A172 (cell line): ENCODE measurements around the gene SCGN. TPM values are rescaled to one million over a fixed set of nuclear protein-coding genes. Genes with fewer than 3 reads are reported as not detected.
"Not testable (repeated sequence)": the region's sequence is repeated elsewhere in the genome, so short reads cannot be mapped to it uniquely, and the experiment has no call there.

Experiments
- DNase-seq: peaks from one replicate; pipeline ENCODE4 v3.0.0-alpha.2; 2015; ENCODE audit warnings: low spot score
- total RNA-seq: library from RNA; depleted of rRNA; stranded (reverse); fragments of >200 nt; shearing (Covaris generic); gene quantifications from 2 replicates; pipeline ENCODE4 v1.2.3, GENCODE V29; 2014; rRNA removed

SCGN gene
- total RNA-seq, 1 experiment from 2014 or later, result not detected

DNA sequence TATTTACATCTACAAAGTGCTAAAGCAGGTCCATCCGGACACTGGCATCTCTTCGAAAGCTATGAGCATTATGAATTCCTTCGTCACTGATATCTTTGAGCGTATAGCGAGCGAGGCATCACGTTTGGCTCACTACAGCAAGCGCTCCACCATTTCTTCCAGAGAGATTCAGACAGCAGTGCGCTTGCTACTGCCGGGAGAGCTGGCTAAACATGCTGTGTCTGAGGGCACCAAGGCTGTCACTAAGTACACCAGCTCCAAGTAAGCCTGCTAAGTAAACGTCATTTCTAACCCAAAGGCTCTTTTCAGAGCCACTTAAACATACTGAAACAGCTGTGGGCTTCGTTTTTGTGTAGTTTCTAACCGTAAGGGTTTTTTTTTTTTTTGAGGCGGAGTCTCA, 75.0 kb downstream of the SCGN start:
- DNase-seq, result no peak

DNA sequence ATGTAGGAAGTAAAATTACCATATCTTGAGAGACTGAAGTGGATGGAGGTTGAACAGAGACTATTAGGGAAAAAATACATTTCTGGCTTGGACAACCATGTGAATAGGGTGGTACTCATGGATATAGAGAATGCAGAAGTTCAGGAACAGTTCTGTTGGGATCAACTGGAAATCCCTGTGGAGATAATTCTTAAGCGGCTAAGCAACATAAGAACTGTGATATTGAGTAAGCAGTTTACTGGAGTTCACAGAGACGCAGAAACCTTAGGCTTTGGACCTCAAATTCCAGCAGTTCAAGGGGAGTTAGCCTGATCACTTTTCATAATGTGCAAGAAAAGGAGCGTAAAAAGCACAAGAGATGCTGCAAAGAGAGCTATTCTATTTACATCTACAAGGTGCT, 78.9 kb downstream of the SCGN start:
- no peak for DNase-seq

DNA sequence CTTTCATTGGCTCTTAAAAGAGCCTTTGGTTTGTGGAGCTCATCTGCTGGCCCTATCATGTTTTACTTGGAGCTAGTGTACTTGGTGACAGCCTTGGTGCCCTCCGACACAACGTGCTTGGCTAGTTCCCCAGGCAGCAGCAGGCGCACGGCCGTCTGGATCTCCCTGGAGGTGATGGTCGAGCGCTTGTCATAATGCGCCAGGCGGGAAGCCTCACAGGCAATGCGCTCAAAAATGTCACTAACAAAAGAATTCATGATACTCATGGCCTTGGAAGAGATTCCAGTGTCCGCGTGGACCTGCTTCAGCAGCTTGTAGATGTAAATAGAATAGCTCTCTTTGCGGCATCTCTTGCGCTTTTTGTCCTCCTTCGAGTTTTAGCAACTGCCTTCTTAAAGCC, 79.7 kb downstream of the SCGN start:
- DNase-seq, result no peak

DNA sequence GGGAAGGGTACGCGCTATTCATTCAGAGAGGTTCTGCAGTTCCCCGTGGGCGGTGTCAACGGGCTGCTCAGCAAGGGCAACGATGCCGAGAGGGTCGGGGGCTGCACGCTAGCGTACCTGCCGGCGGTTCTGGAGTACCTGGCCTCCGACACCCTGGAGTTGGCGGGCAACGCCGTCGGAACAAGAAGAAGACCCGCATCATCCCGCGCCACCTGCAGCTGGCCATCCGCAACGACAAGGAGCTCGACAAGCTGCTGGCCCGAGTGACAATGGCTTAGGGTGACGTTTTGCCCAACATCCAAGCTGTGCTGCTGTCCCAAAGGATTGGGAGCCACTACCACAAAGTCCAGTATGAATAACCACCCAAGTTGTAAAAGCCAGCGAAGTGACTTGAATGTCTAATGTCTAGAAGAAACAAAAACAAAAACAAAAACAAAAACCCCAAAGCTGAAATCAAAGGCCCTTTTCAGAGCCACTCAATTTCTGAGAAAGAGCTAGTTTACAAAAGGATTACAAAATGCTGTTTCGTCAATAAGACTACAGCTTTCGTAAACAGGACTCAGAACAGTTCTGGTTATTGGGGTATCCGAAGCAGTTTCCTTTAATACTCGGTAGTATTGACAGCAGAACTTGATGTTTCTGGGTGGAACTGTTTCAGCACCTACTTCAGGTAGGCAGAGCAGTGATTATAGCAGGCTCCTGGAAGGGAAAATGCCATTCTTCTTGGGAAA, 80.6 kb downstream of the SCGN start:
- no peak for DNase-seq

DNA sequence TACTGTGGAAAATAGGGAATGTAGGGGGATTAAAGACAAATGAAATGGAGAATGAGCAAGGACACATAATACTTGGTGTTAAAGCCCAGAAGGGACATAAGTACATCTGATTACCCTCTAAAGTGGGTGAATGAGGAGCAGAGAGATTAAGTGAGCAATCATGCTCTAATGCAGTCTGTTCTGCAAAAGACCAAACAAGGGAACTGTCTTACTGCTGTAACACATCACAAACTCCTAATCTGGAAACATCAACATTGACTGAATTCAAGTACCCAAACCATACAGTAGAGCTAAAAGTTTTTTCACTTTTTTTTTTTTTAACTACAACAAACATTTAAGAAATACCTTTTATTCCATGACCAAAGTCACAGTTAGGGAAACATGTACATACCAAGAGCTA, 83.2 kb downstream of the SCGN start:
- no peak for DNase-seq

DNA sequence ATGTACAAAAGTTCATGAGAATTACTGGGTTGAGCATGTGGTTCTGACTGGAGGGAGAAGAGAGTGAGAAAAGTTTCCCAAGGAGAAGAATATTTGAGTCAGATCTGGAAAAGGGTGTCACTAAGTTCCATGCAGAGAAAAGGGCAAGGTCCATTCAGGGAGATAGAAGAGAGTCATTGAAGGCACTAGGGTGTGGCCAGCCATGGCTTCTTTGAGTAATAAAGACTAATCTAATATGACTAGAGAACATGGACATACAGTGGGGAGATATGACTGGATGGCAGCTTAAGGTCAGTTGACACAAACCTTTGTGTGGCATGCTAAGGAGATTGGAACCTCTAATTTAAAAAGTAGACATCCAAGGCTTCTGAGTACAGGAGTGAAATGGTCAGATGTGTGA, 91.9 kb downstream of the SCGN start:
- no peak for DNase-seq

DNA sequence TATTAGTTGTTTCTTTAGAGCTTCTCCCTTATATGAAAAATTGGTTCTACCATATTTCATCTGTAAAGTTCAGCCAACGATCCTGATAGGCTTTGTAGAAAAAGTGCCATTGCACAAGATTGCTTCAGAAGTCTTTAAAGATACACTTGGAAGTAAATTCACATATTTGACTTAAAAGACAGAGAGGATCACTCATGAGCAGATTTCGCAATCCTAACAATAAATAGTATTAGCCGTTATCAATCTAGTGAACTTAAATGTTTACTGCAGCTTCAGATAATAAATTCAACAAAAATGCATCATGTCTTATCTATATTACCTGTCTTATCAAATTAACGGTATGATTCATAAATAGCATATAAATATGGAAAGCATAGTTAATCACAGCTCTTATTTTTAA, 93.8 kb downstream of the SCGN start:
- no peak for DNase-seq

DNA sequence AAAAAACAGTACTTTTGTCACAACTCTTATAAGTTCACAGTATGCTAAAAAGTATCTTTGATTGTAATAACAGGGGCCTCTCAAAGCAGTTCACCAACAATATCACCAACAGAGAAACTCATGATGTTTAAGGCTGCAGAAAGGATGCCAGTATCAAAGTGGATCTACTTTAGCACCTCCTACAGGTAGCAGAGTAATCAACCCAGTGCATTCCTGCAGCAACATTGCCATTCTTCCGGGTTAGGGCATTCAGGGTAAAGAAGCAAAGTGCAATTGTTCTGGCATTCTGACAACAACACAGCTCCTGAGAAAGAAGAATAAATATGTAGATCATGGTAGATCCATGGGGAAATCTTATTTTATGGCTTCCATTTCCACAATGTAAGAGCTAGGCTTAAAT, 95.0 kb downstream of the SCGN start:
- no peak for DNase-seq

DNA sequence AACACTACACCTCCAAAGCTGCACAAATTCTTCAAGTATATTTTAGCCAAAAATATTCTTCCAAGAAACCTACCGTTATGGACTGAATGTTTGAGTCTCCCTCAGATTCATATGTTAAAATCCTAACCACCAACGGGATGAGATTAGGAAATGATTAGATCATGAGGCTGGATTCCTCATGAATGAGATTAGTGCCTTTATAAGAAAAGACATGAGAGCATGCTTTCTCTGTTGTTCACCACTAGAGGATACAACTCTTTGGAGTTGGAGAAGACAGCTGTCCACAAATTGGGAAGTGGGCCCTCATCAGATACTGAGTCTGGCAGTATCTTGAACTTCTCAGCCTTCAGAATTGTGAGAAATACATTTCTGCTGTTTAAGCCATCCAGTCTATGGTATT, 95.5 kb downstream of the SCGN start:
- DNase-seq, result no peak

DNA sequence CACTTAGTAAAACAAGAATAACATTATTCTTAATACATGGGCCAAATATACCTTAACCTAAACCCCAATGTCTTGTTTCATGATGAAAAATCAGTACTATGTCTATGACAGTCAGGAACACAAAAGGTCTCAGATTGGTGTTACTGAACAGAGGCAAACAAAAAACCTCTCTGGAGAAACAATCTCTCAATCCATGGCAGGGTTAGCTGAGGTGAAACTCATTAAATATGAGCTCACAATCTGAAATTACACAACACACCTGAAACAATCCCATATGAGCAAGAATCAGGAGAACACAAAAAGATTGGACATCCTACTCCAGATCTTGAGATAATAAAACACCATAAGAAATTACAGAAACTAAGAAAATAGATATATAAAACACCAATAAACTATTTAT, 96.0 kb downstream of the SCGN start:
- DNase-seq, result no peak

DNA sequence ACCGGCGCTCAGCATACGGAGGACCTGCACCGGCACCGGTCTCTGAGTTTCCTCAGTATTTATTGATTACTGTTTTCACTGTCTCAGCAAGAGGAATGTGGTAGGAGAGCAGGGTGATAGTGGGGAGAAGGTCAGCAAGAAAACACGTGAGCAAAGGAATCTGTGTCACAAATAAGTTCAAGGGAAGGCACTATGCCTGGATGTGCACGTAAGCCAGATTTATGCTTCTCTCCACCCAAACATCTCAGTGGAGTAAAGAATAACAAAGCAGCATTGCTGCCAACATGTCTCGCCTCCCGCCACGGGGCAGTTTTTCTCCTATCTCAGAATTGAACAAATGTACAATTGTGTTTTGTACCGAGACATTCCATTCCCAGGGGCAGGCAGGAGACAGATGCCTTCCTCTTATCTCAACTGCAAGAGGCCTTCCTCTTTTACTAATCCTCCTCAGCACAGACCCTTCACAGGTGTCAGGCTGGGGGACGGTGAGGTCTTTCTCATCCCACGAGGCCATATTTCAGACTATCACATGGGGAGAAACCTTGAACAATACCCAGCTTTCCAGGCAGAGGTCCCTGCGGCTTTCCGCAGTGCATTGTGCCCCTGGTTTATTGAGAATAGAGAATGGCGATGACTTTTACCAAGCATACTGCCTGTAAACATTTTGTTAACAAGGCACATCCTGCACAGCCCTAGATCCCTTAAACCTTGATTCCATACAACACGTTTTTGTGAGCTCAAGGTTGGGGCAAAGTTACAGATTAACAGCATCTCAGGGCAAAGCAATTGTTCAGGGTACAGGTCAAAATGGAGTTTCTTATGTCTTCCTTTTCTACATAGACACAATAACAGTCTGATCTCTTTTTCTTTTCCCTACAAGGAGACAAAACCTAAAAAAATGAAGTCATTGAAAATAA, 96.8 kb downstream of the SCGN start:
- DNase-seq, result not testable (repeated sequence)

DNA sequence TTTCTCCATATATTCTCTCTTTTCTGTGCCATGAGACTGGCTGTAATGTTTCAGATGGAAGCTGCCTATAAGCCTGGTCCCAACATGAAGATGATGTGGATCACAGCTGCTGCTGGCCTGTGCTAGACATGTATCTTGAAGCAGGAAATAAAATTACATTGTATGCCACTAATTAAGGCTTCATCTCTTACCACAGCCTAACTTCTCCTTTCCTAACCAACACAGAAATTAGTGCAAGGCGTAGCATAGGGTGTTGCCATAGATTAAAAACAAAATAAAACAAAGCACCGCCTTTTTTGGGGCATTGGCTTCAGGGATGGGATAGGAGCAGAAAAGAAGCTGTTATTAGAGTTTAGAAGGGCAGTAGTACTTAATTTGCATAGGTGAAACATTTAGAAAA, 97.8 kb downstream of the SCGN start:
- no peak for DNase-seq

DNA sequence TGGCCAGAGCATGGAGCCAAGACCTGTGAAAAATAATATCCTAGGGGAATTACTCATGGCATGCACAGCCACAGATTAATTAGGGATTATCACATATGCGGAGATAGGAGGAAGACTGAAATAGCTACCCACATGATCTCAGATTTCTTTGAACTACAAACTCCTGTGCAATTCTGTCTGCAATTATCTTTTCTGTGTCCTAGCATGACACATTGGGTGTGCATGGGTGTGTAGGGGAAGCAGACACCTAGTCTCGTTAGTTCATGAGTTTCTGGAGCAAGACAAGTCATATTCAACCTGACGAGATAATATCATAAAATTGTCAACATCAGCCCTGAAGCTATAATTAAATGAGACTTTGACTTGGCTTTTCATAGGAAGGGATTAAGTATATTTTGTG, 98.9 kb downstream of the SCGN start:
- no peak for DNase-seq

Other genes starting within 250 kb of the SCGN start
- not detected in 2 replicates for gene SLC17A4, start 102.5 kb downstream of the SCGN start, total RNA-seq
- gene SLC17A1, start 179.8 kb downstream of the SCGN start, total RNA-seq, result not detected in 2 replicates
- gene SLC17A3, start 222.0 kb downstream of the SCGN start, total RNA-seq, result not detected in 2 replicates